ELR (cell line): ENCODE data around the gene SLC6A3.
"Not testable (repeated sequence)": the region's sequence is repeated elsewhere in the genome, so short reads cannot be mapped to it uniquely, and the experiment has no call there.

Experiments used
- DNase-seq: peaks from one replicate; pipeline ENCODE4 v3.0.0-alpha.2; 2015; ENCODE audit warnings: low read depth

Gene SLC6A3

GRCh38 chr5:1387059-1387755, 58.0 kb downstream of the SLC6A3 start:
- no peak for DNase-seq

GRCh38 chr5:1386274-1386717, 58.9 kb downstream of the SLC6A3 start:
- peak; percentile 26 for DNase-seq

DNA sequence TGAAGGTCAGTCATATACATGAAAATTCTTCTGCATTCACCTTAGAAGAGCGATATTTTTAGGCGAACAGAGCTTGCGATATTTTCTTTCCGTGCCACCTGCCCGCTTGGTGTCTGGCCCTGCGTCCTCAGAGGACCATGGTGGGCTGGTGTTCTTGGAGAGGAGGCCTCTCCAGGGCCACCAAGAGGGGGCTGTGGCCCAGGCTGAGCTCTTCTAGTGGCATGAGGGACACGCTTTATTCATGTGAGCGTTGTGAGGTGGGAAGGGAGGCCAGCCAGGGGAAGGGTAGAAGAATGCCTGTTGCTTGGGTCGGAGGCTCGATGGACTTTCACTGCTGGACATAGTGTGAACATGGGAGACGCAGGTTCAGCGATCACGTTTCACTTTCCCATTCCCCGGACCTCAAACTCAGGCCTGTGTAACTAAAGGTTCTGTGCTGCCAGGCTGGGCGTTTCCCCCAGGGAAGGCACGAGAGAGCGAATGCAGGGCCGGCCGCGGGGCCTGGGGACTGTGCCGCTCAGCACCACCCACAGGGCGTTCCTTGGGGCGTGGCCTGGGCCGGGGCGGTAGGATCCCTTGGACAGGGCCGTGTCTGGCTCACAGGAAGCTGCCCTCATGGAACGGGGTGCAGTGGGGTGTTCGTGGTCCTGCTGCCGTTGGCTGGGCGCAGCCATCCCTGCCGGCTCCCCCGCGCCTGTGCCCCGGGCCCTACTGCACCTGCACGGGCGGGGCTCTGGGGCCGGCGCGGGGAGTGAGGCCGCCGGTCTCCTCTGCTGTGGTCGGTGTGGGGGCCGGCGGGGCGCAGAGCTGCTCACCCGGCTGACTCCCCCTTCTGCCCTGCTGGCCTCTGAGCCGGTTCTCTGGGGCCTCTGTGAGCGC, 59.6 kb downstream of the SLC6A3 start:
- DNase-seq = peak; percentile 48

- DNase-seq = no peak
Measured at GRCh38 chr5:1384521-1384920, 60.7 kb downstream of the SLC6A3 start.

DNA sequence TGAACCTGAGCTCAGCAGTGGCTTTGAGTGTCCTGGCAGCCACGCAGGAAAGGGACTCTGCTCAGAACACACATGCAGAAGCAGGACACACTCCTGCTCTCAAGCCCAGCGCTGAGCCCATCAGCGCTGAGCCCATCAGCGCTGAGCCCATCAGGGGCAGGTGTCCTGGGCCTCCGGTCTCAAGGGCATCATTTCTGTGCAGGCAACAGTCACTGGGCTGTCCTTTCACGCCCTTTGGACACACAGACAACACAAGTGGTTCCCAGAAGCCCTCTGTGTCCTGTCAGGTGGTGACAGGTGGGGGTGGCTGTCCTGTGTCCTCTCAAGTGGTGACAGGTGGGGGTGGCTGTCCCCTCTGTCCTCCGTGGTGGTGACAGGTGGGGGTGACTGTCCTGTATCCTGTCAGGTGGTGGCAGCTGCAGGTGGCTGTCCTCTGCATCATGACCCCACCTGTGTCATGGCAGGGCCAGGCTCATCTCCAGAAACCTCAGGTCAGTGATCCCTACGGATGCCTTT, 61.3 kb downstream of the SLC6A3 start:
- DNase-seq = no peak

GRCh38 chr5:1383344-1383743, 61.9 kb downstream of the SLC6A3 start:
- DNase-seq = no peak

DNA sequence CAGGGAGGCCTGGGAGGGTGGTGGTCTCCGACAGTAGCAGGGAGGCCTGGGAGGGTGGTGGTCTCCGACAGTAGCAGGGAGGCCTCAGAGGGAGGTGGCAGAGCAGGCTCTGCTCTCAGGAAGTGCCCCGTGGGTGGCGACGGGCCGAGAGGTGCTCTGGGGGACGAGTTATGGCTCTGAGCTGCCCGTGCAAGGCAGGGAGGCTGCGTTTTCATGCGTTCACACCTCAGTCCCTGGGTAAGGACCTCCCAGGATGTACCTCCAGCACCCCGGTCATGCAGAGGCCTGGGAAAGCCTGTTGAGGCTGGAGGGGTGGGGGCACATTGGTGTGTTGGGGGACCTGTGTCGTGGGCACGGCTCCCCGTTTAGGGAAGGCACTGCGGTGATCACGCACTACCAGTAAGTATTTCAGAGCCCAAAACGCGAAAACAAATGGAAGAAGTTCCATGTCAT, 63.0 kb downstream of the SLC6A3 start:
- DNase-seq = no peak

DNA sequence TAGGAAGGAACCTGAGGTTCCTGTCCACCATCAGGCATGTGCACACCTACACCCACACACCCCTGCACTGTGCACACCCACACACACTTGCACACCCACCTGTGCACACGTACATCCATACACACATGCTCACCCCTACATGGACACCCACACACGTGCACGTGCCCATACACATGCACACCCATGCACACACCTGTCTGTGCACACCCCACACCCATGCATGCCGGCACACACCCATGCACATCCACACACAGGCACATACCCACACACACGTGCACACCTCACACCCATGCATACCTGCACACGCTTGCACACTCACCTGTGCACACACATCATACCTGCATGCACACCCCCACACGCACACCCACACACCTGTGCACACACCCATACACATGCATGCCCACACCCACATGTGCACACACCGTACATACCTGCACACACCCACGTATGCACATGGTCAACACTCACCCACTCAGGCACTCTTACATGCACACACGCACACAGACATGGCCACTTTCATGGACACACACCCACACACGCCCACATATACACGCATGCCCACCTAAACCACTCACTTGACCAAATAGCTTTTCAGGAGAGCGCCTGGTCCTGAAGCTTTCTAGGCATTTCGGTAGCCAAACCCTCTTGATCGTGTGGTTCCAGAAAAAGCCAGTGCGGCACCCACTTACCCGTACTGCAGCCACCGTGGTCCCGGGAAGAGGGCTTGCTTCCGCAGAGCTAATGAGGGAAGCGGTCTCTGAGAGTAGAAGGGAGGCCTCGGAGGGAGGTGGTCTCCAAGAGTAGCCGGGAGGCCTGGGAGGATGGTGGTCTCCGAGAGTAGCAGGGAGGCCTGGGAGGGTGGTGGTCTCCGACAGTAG, 63.6 kb downstream of the SLC6A3 start:
- no peak for DNase-seq

DNA sequence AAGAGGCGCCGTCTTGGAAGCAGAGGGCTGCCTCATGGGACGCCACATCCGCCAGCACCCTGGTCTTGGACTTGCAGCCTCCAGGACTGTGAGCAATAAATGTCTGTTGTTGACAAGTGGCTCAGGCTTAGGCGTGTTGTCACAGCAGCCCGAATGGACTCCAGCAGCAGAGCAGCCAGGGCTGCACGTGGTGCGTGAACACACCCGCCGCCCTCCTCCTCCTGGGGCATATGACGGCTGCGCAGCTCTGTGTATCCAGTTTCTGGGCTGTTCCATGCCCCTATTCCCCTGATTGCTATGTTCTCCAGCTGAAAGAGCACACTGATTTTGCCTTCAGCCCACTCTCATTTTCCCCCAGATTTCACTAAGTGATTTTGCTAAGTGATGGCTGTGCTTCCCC, 64.3 kb downstream of the SLC6A3 start:
- no peak for DNase-seq

DNA sequence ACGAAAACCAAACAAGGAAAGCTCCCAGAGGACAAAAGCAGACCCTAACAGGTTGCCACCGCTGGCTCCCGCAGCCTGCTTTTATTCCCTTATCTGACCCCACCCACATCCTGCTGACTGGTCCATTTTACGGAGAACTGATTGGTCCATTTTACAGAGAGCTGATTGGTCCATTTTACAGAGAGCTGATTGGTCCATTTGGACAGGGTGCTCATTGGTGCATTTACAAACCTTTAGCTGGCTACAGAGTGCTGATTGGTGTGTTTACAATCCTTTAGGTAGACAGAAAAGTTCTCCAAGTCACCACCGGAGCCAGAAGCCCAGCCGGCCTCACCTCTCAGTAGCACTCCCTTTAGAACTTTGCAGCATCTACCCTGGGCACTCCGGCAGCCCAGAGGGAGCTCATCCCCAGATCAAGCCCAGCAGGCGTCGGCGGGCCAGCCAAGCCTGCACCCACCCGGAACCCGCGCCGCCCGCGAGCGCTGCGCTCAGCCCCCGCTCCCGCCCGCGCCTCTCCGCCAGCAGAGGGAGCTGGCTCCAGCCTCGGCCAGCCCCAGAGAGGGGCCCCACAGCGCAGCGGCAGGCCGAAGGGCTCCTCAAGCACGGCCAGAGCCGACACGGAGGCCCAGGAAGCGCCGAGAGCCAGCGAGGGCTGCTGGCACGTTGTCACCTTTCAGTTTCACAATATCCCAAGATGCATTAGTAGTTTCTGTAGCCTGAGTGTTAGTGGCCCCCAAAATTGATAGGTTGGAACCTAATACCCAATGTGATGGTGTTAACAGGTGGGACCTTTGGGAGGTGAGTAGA, 65.0 kb downstream of the SLC6A3 start:
- no peak for DNase-seq

GRCh38 chr5:1378866-1379659, 66.2 kb downstream of the SLC6A3 start:
- no peak for DNase-seq

- no peak for DNase-seq
Measured at GRCh38 chr5:1378096-1378495, 67.1 kb downstream of the SLC6A3 start.

GRCh38 chr5:1376981-1377380, 68.3 kb downstream of the SLC6A3 start:
- DNase-seq = no peak

DNA sequence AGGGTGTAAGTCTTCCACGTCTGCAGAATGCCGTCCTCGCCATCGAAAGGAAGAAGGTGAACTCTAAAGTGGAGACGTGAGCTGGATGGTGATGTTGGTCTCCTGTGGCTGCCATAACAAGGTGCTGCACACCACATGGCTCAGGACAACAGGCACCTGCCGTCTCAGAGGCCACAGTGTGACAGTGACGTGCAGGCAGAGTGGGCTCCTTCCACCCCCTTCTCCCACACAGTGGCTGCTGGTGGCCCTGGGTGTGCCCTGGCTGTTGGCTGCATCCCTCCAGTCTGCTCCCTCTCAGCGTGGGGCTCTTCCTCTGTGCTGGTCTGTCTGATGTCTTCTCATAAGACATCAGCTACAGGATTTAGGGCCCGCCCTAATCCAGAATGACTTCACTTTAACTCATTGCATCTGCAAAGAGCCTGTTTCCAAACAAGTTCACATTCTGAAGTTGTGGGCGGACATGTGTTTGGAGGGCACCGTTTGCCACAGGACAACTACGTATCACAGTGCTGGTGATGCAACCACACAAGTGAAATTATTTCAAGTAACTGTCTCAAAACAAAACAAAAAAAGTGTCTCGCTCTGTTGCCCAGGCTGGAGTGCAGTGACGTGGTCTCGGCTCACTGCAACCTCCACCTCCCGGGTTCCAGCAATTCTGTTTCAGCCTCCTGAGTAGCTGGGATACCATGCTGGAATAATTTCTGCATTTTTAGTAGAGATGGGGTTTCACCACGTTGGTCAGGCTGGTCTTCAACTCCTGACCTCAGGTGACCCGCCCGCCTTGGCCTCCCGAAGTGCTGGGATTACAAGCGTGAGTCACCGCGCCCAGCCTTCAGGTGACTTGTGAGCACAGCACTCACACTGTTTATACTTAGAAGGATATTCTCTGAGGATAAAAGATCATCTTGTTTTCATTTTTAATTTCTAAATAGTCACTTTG, 69.1 kb downstream of the SLC6A3 start:
- DNase-seq = no peak

GRCh38 chr5:1374679-1375055, 70.6 kb downstream of the SLC6A3 start:
- no peak for DNase-seq

DNA sequence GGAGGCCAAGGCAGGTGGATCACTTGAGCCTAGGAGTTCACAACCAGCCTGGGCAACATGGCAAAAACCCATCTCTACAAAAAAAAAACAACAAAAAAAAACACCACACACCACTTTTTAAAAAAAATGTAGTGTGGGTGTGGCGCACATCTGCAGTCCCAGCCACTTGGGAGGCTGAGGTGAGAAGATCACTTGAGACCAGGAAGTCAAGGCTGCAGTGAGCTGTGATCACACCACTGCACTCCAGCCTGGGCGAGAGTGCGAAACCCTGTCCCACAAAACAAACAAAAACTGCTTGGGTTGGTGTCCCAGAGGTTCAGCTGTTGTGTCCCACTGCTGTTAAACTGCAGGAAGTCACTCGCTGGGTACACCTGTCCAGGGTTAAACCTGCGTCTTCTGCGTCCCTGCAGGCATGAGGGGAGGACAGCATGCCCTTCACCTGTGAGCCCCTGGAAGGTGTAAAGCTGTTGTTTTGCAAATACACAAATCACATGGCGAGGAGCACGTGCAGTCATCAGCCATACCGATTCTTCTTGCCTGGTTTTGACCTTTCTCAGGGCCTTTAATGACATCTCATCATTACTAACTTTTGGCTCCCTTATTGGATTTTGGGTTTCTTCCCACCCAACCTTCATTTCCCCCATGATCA, 71.1 kb downstream of the SLC6A3 start:
- DNase-seq = no peak

- DNase-seq = not testable (repeated sequence)
Measured at GRCh38 chr5:1371972-1372342, 73.3 kb downstream of the SLC6A3 start.

- no peak for DNase-seq
Measured at GRCh38 chr5:1371218-1371971, 73.8 kb downstream of the SLC6A3 start.
